Memory B cell (primary cell): ENCODE data around the gene RHBDL2.

Source experiments
- ATAC-seq: fragments of 150-1000 bp; cut with Tn5 transposase; 2 replicates; pipeline ENCODE4 v1.10.0; 2021; ENCODE audit warnings: low read depth, mild to moderate bottlenecking, moderate library complexity
- DNase-seq, 2 donors: peaks; one replicate each; pipeline ENCODE4 v3.0.0; 2022; ENCODE audit warnings: low spot score in 2 of 2
- H3K27ac Mint-ChIP-seq: one replicate; pipeline ENCODE4 v1.8.0; 2022; ENCODE audit warnings: mild to moderate bottlenecking, moderate library complexity, mixed read lengths
- H3K27me3 Mint-ChIP-seq: one replicate; pipeline ENCODE4 v1.8.0; 2022; ENCODE audit warnings: mixed read lengths
- H3K36me3 Mint-ChIP-seq: one replicate; pipeline ENCODE4 v1.8.0; 2022; ENCODE audit warnings: mild to moderate bottlenecking, mixed read lengths
- H3K4me1 Mint-ChIP-seq: one replicate; pipeline ENCODE4 v1.8.0; 2022; ENCODE audit warnings: mixed read lengths
- H3K4me3 Mint-ChIP-seq: one replicate; pipeline ENCODE4 v1.8.0; 2022; ENCODE audit warnings: mild to moderate bottlenecking, moderate library complexity, mixed read lengths
- H3K9me3 Mint-ChIP-seq: one replicate; pipeline ENCODE4 v1.8.0; 2022; ENCODE audit warnings: mixed read lengths

The RHBDL2 gene

DNA sequence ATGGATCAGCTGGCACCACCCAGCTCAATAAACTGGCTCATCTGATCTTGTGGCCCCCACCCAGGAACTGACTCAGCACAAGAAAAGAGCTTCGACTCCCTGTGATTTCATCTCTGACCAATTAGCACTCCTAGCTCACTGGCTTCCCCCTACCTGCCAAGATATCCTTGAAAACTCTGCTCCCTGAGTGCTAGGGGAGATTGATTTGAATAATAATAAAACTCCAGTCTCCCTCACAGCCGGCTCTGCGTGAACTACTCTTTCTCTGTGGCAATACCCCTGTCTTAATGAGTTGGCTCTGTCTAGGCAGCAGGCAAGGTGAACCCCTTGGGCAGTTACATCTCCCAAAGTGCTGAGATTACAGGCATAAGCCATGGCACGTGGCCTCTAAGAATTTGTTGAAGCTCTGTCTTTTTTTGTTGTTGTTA, 11.8 kb upstream of the RHBDL2 start:
- peaks cover 4% of the 10 kb centered on the region for H3K27me3 Mint-ChIP-seq
- DNase-seq, result no peak
- ATAC-seq, result no peak
- no peak overlapping the region for H3K27ac Mint-ChIP-seq
- H3K9me3 Mint-ChIP-seq, result peaks cover 1% of the 10 kb centered on the region
- no peak overlapping the region for H3K4me3 Mint-ChIP-seq
- no peaks in the 10 kb centered on the region for H3K36me3 Mint-ChIP-seq
- no peaks in the 10 kb centered on the region for H3K4me1 Mint-ChIP-seq

GRCh38 chr1:38950553-38950952, 8.9 kb upstream of the RHBDL2 start:
- Mint-ChIP-seq H3K4me3 (no peak overlapping the region), H3K27me3 (peaks cover 9% of the 10 kb centered on the region), H3K9me3 (peaks cover 1% of the 10 kb centered on the region), H3K36me3 (no peaks in the 10 kb centered on the region), H3K27ac (no peak overlapping the region), H3K4me1 (no peaks in the 10 kb centered on the region)
- no peak for DNase-seq
- ATAC-seq, result no peak

GRCh38 chr1:38944547-38944946, 2.9 kb upstream of the RHBDL2 start:
- no peak overlapping the region for H3K4me3 Mint-ChIP-seq
- peaks cover 15% of the 10 kb centered on the region for H3K27me3 Mint-ChIP-seq
- ATAC-seq (no peak), DNase-seq (no peak)
- no peaks in the 10 kb centered on the region for H3K36me3 Mint-ChIP-seq
- peaks cover 1% of the 10 kb centered on the region for H3K9me3 Mint-ChIP-seq
- no peak overlapping the region for H3K27ac Mint-ChIP-seq
- no peaks in the 10 kb centered on the region for H3K4me1 Mint-ChIP-seq

GRCh38 chr1:38942664-38943428, 1.2 kb upstream of the RHBDL2 start:
- H3K27me3 Mint-ChIP-seq, result peaks cover 14% of the 10 kb centered on the region
- H3K9me3 Mint-ChIP-seq, result no peaks in the 10 kb centered on the region
- H3K36me3 Mint-ChIP-seq, result no peaks in the 10 kb centered on the region
- no peaks in the 10 kb centered on the region for H3K4me1 Mint-ChIP-seq
- no peak for ATAC-seq
- H3K27ac Mint-ChIP-seq, result no peak overlapping the region
- DNase-seq, result no peak
- H3K4me3 Mint-ChIP-seq, result no peak overlapping the region

GRCh38 chr1:38941093-38941492, 537 bp downstream of the RHBDL2 start:
- no peak for ATAC-seq
- Mint-ChIP-seq H3K36me3 (no peaks in the 10 kb centered on the region), H3K4me1 (no peaks in the 10 kb centered on the region), H3K27ac (no peak overlapping the region), H3K27me3 (peaks cover 10% of the 10 kb centered on the region), H3K9me3 (no peaks in the 10 kb centered on the region), H3K4me3 (no peak overlapping the region)
- no peak for DNase-seq

DNA sequence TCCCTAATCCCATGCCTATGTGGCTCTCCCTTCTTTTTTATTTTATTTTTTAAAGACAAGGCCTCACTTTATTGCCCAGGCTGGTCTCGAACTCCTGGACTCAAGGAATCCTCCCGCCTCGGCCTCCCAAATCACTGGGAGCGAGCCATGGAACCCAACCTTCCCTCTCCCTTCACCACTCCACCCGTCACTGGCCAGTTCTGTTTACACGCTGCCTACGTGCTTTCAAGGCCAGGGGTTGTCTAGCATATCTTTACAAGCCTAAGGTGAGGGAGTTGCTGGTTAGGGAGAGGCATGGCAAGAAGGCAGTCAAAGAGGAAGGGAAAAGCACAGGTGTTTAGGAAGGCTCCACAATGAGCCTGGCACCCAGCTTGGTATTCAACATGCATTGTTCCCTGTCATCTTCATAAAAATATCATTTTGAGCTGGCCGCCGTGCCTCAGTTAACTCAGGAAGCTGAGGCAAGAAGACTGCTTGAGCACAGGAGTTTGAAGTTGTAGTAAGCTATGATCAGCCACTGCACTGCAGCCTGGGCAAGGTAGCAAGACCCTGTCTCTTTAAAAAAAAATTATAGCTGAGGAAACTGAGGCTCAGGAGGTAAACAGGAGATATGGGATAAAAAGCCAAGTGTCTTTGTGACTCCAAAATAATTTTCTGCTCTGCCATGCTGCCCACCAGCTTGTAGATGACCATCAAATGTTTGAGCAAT, 1.1 kb downstream of the RHBDL2 start:
- DNase-seq, result no peak
- Mint-ChIP-seq H3K27ac (no peak overlapping the region), H3K36me3 (no peaks in the 10 kb centered on the region), H3K4me1 (no peaks in the 10 kb centered on the region), H3K27me3 (peaks cover 10% of the 10 kb centered on the region), H3K9me3 (no peaks in the 10 kb centered on the region), H3K4me3 (no peak overlapping the region)
- ATAC-seq, result no peak

DNA sequence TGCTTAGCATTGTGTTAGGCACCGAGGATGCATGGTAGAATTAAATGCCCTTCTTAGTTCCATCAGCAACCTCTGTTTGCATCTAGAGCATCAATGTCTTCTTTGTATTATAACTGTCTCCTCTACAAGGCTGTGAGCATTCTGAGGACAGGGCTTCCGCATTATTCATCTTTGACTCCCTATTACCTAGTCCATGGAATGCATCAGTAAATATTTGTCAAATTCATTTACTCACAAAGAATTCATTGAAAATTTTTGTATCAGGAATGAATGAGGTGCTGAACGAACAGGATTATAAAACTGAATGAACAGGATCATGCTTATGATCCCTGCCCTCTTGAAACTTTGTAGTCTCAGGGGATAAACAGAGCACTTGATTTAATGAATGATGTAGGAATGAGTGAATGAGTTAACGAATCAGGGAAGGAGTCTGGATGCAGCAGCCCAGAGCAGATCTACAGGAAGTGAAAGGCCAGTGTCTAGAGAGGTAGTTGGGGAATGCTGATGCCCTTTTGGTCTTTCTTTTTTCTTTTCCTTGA, 2.8 kb downstream of the RHBDL2 start:
- Mint-ChIP-seq H3K36me3 (no peaks in the 10 kb centered on the region), H3K9me3 (no peaks in the 10 kb centered on the region), H3K27me3 (peaks cover 9% of the 10 kb centered on the region), H3K4me1 (no peaks in the 10 kb centered on the region), H3K4me3 (no peak overlapping the region), H3K27ac (no peak overlapping the region)
- DNase-seq (no peak), ATAC-seq (no peak)

- Mint-ChIP-seq H3K4me1 (no peaks in the 10 kb centered on the region), H3K27ac (no peak overlapping the region), H3K36me3 (no peaks in the 10 kb centered on the region), H3K27me3 (peaks cover 3% of the 10 kb centered on the region), H3K4me3 (no peak overlapping the region), H3K9me3 (no peaks in the 10 kb centered on the region)
- no peak for DNase-seq
- no peak for ATAC-seq
Measured at GRCh38 chr1:38932571-38932970, 9.1 kb downstream of the RHBDL2 start.

GRCh38 chr1:38929476-38929875, 12.2 kb downstream of the RHBDL2 start:
- Mint-ChIP-seq H3K9me3 (no peaks in the 10 kb centered on the region), H3K4me1 (no peaks in the 10 kb centered on the region), H3K27ac (no peak overlapping the region), H3K27me3 (peaks cover 3% of the 10 kb centered on the region), H3K36me3 (no peaks in the 10 kb centered on the region), H3K4me3 (no peak overlapping the region)
- no peak for ATAC-seq
- DNase-seq, result no peak

- no peaks in the 10 kb centered on the region for H3K36me3 Mint-ChIP-seq
- H3K4me3 Mint-ChIP-seq, result no peak overlapping the region
- DNase-seq, result no peak
- no peaks in the 10 kb centered on the region for H3K9me3 Mint-ChIP-seq
- no peaks in the 10 kb centered on the region for H3K4me1 Mint-ChIP-seq
- ATAC-seq, result no peak
- no peak overlapping the region for H3K27ac Mint-ChIP-seq
- H3K27me3 Mint-ChIP-seq, result peaks cover 3% of the 10 kb centered on the region
Measured at GRCh38 chr1:38929054-38929453, 12.6 kb downstream of the RHBDL2 start.

DNA sequence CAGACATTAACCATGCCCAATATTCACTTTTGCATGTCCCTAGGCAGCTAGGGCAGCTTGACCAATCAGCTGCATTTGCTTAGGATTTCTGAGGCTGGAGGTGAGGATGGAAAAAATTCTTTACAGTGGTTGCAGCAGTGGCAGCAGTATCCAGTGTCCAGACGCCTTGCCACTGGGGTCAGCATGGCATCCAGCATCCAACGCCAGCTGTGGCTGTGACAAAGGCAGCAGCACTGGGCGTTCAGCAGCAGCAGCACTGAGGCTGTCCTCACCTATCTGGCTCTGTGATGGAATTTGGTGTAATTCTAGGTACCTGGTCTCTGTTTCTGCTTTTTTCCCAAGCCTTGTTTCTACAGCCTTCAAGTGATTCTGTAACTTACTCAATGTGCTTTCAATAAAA, 15.5 kb downstream of the RHBDL2 start:
- Mint-ChIP-seq H3K27me3 (no peaks in the 10 kb centered on the region), H3K4me3 (no peak overlapping the region)
- no peak for DNase-seq

DNA sequence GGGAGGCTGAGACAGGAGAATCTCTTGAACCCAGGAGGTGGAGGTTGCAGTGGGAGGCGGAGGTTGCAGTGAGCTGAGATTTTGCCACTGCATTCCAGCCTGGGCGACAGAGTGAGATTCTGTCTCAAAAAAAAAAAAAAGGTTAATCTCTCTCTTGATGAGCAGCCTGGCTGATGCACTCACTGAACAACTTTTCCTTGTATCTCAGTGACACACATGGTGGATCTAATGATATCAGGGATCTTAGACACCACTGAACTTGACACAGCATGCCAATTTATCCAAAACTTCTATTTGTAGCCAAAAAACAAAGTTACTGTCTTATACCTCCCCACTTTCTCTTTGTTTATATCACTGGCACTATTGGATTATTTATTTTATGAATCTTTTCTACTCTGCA, 16.2 kb downstream of the RHBDL2 start:
- H3K9me3 Mint-ChIP-seq, result no peaks in the 10 kb centered on the region
- no peaks in the 10 kb centered on the region for H3K27me3 Mint-ChIP-seq
- DNase-seq, result no peak
- H3K4me3 Mint-ChIP-seq, result no peak overlapping the region
- H3K36me3 Mint-ChIP-seq, result no peaks in the 10 kb centered on the region
- no peak for ATAC-seq
- no peak overlapping the region for H3K27ac Mint-ChIP-seq
- no peaks in the 10 kb centered on the region for H3K4me1 Mint-ChIP-seq

More for the DNA sequence above, 15.5 kb downstream of the RHBDL2 start:
- ATAC-seq, result no peak
- Mint-ChIP-seq H3K27ac (no peak overlapping the region), H3K36me3 (no peaks in the 10 kb centered on the region), H3K4me1 (no peaks in the 10 kb centered on the region), H3K9me3 (no peaks in the 10 kb centered on the region)

GRCh38 chr1:38923607-38924006, 18.0 kb downstream of the RHBDL2 start:
- DNase-seq (no peak), ATAC-seq (no peak)
- Mint-ChIP-seq H3K4me3 (no peak overlapping the region), H3K4me1 (peaks cover 3% of the 10 kb centered on the region), H3K27me3 (no peaks in the 10 kb centered on the region), H3K27ac (no peak overlapping the region), H3K36me3 (no peaks in the 10 kb centered on the region), H3K9me3 (no peaks in the 10 kb centered on the region)

GRCh38 chr1:38919130-38919529, 22.5 kb downstream of the RHBDL2 start:
- no peaks in the 10 kb centered on the region for H3K36me3 Mint-ChIP-seq
- H3K9me3 Mint-ChIP-seq, result no peaks in the 10 kb centered on the region
- peaks cover 3% of the 10 kb centered on the region for H3K4me1 Mint-ChIP-seq
- no peak overlapping the region for H3K4me3 Mint-ChIP-seq
- no peak for ATAC-seq
- H3K27me3 Mint-ChIP-seq, result no peaks in the 10 kb centered on the region
- H3K27ac Mint-ChIP-seq, result no peak overlapping the region
- no peak for DNase-seq
